Neural progenitor cell (in vitro differentiated cells): ENCODE results near the gene NLGN4X. TPM values are rescaled to one million over a fixed set of nuclear protein-coding genes. Genes with fewer than 3 reads are reported as not detected.

ENCODE experiments used
- DNase-seq: peaks from one replicate; pipeline ENCODE4 v3.0.0-alpha.2; 2016; ENCODE audit warnings: low spot score
- H2AFZ ChIP-seq: fragments of 200-600 bp; sonication (generic); replicated peaks from 2 replicates; pipeline ENCODE4 v1.6.1; 2016; ENCODE audit warnings: antibody characterized with exemption
- H3F3A ChIP-seq: fragments of 200-600 bp; sonication (generic); 2 replicates; pipeline ENCODE4 v1.6.1; 2016; ENCODE audit warnings: antibody characterized with exemption, low read depth
- H3K27ac ChIP-seq: fragments of 200-600 bp; sonication (generic); 2 replicates; pipeline ENCODE4 v1.5.1; 2016; ENCODE audit warnings: mild to moderate bottlenecking
- H3K27me3 ChIP-seq: fragments of 200-600 bp; sonication (generic); 2 replicates; pipeline ENCODE4 v1.6.1; 2016; ENCODE audit warnings: mild to moderate bottlenecking, moderate library complexity
- H3K36me3 ChIP-seq: fragments of 200-600 bp; sonication (generic); 2 replicates; pipeline ENCODE4 v1.5.1; 2016
- H3K4me1 ChIP-seq: fragments of 200-600 bp; sonication (generic); 2 replicates; pipeline ENCODE4 v1.6.1; 2016; ENCODE audit warnings: mixed run types
- H3K4me2 ChIP-seq: fragments of 200-600 bp; sonication (generic); 2 replicates; pipeline ENCODE4 v1.6.1; 2016
- H3K4me3 ChIP-seq: fragments of 200-600 bp; sonication (generic); 2 replicates; pipeline ENCODE4 v1.5.1; 2016
- H3K79me2 ChIP-seq: fragments of 200-600 bp; sonication (generic); 2 replicates; pipeline ENCODE4 v1.6.1; 2016; ENCODE audit warnings: low read depth
- H3K9ac ChIP-seq: fragments of 200-600 bp; sonication (generic); 2 replicates; pipeline ENCODE4 v1.6.1; 2016
- H3K9me3 ChIP-seq: fragments of 200-600 bp; sonication (generic); 2 replicates; pipeline ENCODE4 v1.5.1; 2016; ENCODE audit warnings: low read depth
- H4K20me1 ChIP-seq: fragments of 200-600 bp; sonication (generic); 2 replicates; pipeline ENCODE4 v1.6.1; 2016; ENCODE audit warnings: low read depth
- H3K27ac Mint-ChIP-seq: 3 replicates; pipeline ENCODE4 v1.8.0; 2021; ENCODE audit warnings: mixed read lengths
- H3K27me3 Mint-ChIP-seq: 2 replicates; pipeline ENCODE4 v1.8.0; 2022; ENCODE audit warnings: low read depth, mild to moderate bottlenecking, inconsistent platforms, moderate library complexity, mixed read lengths; ENCODE audit not compliant: insufficient read depth
- H3K36me3 Mint-ChIP-seq: 3 replicates; pipeline ENCODE4 v1.8.0; 2021; ENCODE audit warnings: mixed read lengths
- H3K4me1 Mint-ChIP-seq: 3 replicates; pipeline ENCODE4 v1.8.0; 2021; ENCODE audit warnings: mixed read lengths
- H3K4me3 Mint-ChIP-seq: 3 replicates; pipeline ENCODE4 v1.8.0; 2021; ENCODE audit warnings: mild to moderate bottlenecking, moderate library complexity, mixed read lengths
- H3K9me3 Mint-ChIP-seq: 3 replicates; pipeline ENCODE4 v1.8.0; 2020; ENCODE audit warnings: mixed read lengths
- CTCF ChIP-seq: fragments of 200-600 bp; sonication (generic); IDR thresholded peaks from 2 replicates; pipeline ENCODE4 v1.5.1; 2017; ENCODE audit warnings: antibody characterized with exemption, mild to moderate bottlenecking
- EZH2 ChIP-seq: fragments of 200-600 bp; sonication (generic); IDR thresholded peaks from 2 replicates; pipeline ENCODE4 v1.6.1; 2017; ENCODE audit warnings: antibody characterized with exemption, mild to moderate bottlenecking, moderate library complexity
- EZH2phosphoT487 ChIP-seq: fragments of 200-600 bp; sonication (generic); IDR thresholded peaks from 2 replicates; pipeline ENCODE4 v1.6.1; 2017; ENCODE audit warnings: antibody characterized with exemption
- total RNA-seq: library from RNA; depleted of rRNA; stranded (reverse); fragments of >200 nt; gene quantifications from 2 replicates; pipeline ENCODE4 v1.2.3, GENCODE V29; 2015; ENCODE audit warnings: low replicate concordance

The NLGN4X gene
- total RNA-seq, 1 donor from 2014 or later, result 10.1 TPM

- H3K27ac Mint-ChIP-seq, result no peak overlapping the region
- no peaks in the 10 kb centered on the region for H3F3A ChIP-seq
Observed at GRCh38 chrX:6151971-6152370, 76.7 kb downstream of the NLGN4X start.

GRCh38 chrX:6149060-6149872, 79.4 kb downstream of the NLGN4X start:
- DNase-seq, result peak; percentile 13
- Mint-ChIP-seq H3K9me3 (peaks cover 12% of the 10 kb centered on the region), H3K27ac (peak overlapping the region; percentile 58), H3K36me3 (peaks cover 34% of the 10 kb centered on the region), H3K4me1 (peaks cover 9% of the 10 kb centered on the region), H3K27me3 (no peaks in the 10 kb centered on the region), H3K4me3 (no peak overlapping the region)
- Histone ChIP-seq H2AFZ (no peak overlapping the region), H4K20me1 (no peaks in the 10 kb centered on the region), H3K79me2 (no peaks in the 10 kb centered on the region), H3K4me1 (peaks cover 5% of the 10 kb centered on the region), H3K4me2 (peak overlapping the region; percentile 2), H3K27me3 (no peaks in the 10 kb centered on the region), H3K36me3 (no peaks in the 10 kb centered on the region), H3F3A (no peaks in the 10 kb centered on the region), H3K27ac (no peak overlapping the region), H3K9ac (no peak overlapping the region), H3K9me3 (no peaks in the 10 kb centered on the region), H3K4me3 (no peak overlapping the region)
- TF ChIP-seq EZH2 (no peak), CTCF (no peak), EZH2phosphoT487 (no peak)

More at GRCh38 chrX:6151971-6152370, 76.7 kb downstream of the NLGN4X start:
- H3K4me3 ChIP-seq, result no peak overlapping the region
- H3K4me1 ChIP-seq, result peaks cover 5% of the 10 kb centered on the region
- H3K4me1 Mint-ChIP-seq, result peaks cover 9% of the 10 kb centered on the region
- H3K27me3 Mint-ChIP-seq, result no peaks in the 10 kb centered on the region
- no peak for DNase-seq
- no peak overlapping the region for H2AFZ ChIP-seq
- no peak for TF ChIP-seq EZH2phosphoT487
- H3K27me3 ChIP-seq, result no peaks in the 10 kb centered on the region
- no peak overlapping the region for H3K4me3 Mint-ChIP-seq
- no peaks in the 10 kb centered on the region for H3K79me2 ChIP-seq
- no peaks in the 10 kb centered on the region for H3K36me3 ChIP-seq
- H3K9ac ChIP-seq, result no peak overlapping the region
- H4K20me1 ChIP-seq, result no peaks in the 10 kb centered on the region
- H3K36me3 Mint-ChIP-seq, result peaks cover 29% of the 10 kb centered on the region
- no peak overlapping the region for H3K27ac ChIP-seq
- peaks cover 15% of the 10 kb centered on the region for H3K9me3 Mint-ChIP-seq
- no peaks in the 10 kb centered on the region for H3K9me3 ChIP-seq
- H3K4me2 ChIP-seq, result no peak overlapping the region

- Mint-ChIP-seq H3K4me3 (no peak overlapping the region), H3K36me3 (peaks cover 30% of the 10 kb centered on the region), H3K27ac (no peak overlapping the region), H3K9me3 (peaks cover 3% of the 10 kb centered on the region), H3K4me1 (peaks cover 3% of the 10 kb centered on the region), H3K27me3 (peaks cover 2% of the 10 kb centered on the region)
- no peaks in the 10 kb centered on the region for H3K79me2 ChIP-seq
- no peak for DNase-seq
- no peak overlapping the region for H2AFZ ChIP-seq
- no peaks in the 10 kb centered on the region for H3K4me1 ChIP-seq
- no peak overlapping the region for H3K4me2 ChIP-seq
- H3F3A ChIP-seq, result no peaks in the 10 kb centered on the region
- H3K4me3 ChIP-seq, result no peak overlapping the region
- no peaks in the 10 kb centered on the region for H3K36me3 ChIP-seq
- no peaks in the 10 kb centered on the region for H3K27me3 ChIP-seq
- no peak for TF ChIP-seq EZH2
- TF ChIP-seq CTCF, result no peak
- no peak for TF ChIP-seq EZH2phosphoT487
- H3K27ac ChIP-seq, result no peak overlapping the region
- no peak overlapping the region for H3K9ac ChIP-seq
- peaks cover 4% of the 10 kb centered on the region for H3K9me3 ChIP-seq
- no peaks in the 10 kb centered on the region for H4K20me1 ChIP-seq
Observed at GRCh38 chrX:6134255-6134654, 94.4 kb downstream of the NLGN4X start.

- Mint-ChIP-seq H3K9me3 (peaks cover 3% of the 10 kb centered on the region), H3K27me3 (peaks cover 2% of the 10 kb centered on the region), H3K36me3 (peaks cover 26% of the 10 kb centered on the region), H3K4me3 (no peak overlapping the region), H3K4me1 (peaks cover 3% of the 10 kb centered on the region), H3K27ac (no peak overlapping the region)
- H3K79me2 ChIP-seq, result no peaks in the 10 kb centered on the region
- no peaks in the 10 kb centered on the region for H4K20me1 ChIP-seq
- TF ChIP-seq EZH2 (no peak), EZH2phosphoT487 (no peak), CTCF (no peak)
- no peak overlapping the region for H3K9ac ChIP-seq
- no peak for DNase-seq
- H2AFZ ChIP-seq, result no peak overlapping the region
- H3K27me3 ChIP-seq, result no peaks in the 10 kb centered on the region
- H3K27ac ChIP-seq, result no peak overlapping the region
- no peak overlapping the region for H3K4me3 ChIP-seq
- no peaks in the 10 kb centered on the region for H3F3A ChIP-seq
- no peaks in the 10 kb centered on the region for H3K36me3 ChIP-seq
- H3K4me2 ChIP-seq, result no peak overlapping the region
- no peaks in the 10 kb centered on the region for H3K4me1 ChIP-seq
- peaks cover 4% of the 10 kb centered on the region for H3K9me3 ChIP-seq
Observed at GRCh38 chrX:6132970-6133369, 95.7 kb downstream of the NLGN4X start.
